HepG2 (cell line): ENCODE results near the gene RACGAP1. TPM values are rescaled to one million over a fixed set of nuclear protein-coding genes. Genes with fewer than 3 reads are reported as not detected.

ENCODE experiments used
- ATAC-seq: fragments of 200-7000 bp; cut with Tn5 transposase; 3 replicates; pipeline ENCODE4 v1.9.1; 2020; ENCODE audit warnings: mild to moderate bottlenecking, moderate library complexity
- BruUV-seq: library from RNA; stranded (reverse); fragments of 400-500 nt; replicated peaks from 2 replicates; lab custom pipeline; 2021; lab: Mats Ljungman, UMichigan
- CTCF ChIA-PET: fragments of 300-600 bp; formaldehyde crosslinking; extraction: SDS; loops from one replicate; lab custom pipeline; 2021; ENCODE audit warnings: low total read pairs, inconsistent platforms, low intra/inter-chr PET ratio; lab: Yijun Ruan, JAX
- POLR2A ChIA-PET: fragments of 350-600 bp; sonication (Branson Sonifier 250); formaldehyde crosslinking; loops from one replicate; lab custom pipeline; 2020; ENCODE audit warnings: antibody characterized with exemption, inconsistent platforms; lab: Yijun Ruan, JAX
- DNase-seq: peaks from one replicate; pipeline ENCODE4 v3.0.0-alpha.2; 2015; ENCODE audit warnings: low spot score
- FAIRE-seq: peaks from 3 replicates; lab custom pipeline; 2011; peaks lifted over from hg19 to GRCh38; lab: Jason Lieb, UNC
- H2AFZ ChIP-seq: one replicate; pipeline ENCODE4 v1.6.1; 2011; ENCODE audit warnings: low read length, inconsistent platforms
- H3K27ac ChIP-seq: fragments of 300-600 bp; 3 replicates; pipeline ENCODE4 v1.8.0; 2011; ENCODE audit warnings: mixed run types, mild to moderate bottlenecking, mixed read lengths, low read length, inconsistent platforms; ENCODE audit not compliant: insufficient read depth; ENCODE audit errors: extremely low read length
- H3K27me3 ChIP-seq, 2 experiments: fragments of 200-600 bp in 1 of 2; 2 replicates in 1 of 2; 3 replicates in 1 of 2; pipeline versions ENCODE4 v1.6.0 to v1.8.0; 2011; ENCODE audit warnings: low read length in 2 of 2, mild to moderate bottlenecking in 2 of 2, moderate library complexity in 2 of 2, inconsistent platforms in 1 of 2; ENCODE audit not compliant: insufficient read depth in 2 of 2, control insufficient read depth in 1 of 2
- H3K36me3 ChIP-seq, 2 experiments: fragments of 200-600 bp in 1 of 2; replicated peaks in 1 of 2; 2 replicates in 1 of 2; 3 replicates in 1 of 2; pipeline versions ENCODE4 v1.5.1 to v1.8.0; 2011; ENCODE audit warnings: low read length in 2 of 2, inconsistent platforms in 1 of 2; ENCODE audit not compliant: insufficient read depth in 2 of 2, control insufficient read depth in 1 of 2
- H3K4me1 ChIP-seq: 2 replicates; pipeline ENCODE4 v1.5.1; 2012; ENCODE audit warnings: low read length, inconsistent platforms; ENCODE audit not compliant: insufficient read depth
- H3K4me2 ChIP-seq: 2 replicates; pipeline ENCODE4 v1.6.0; 2011; ENCODE audit warnings: low read depth, low read length, inconsistent platforms
- H3K4me3 ChIP-seq, 3 experiments: fragments of 200-600 bp in 1 of 3; sonication (generic), shearing (Covaris generic) in 1 of 3; replicated peaks in 1 of 3; 2 replicates each; pipeline ENCODE4 v1.5.1; 2011 to 2016; ENCODE audit warnings: low read length in 3 of 3, inconsistent platforms in 2 of 3, low read depth in 2 of 3, mild to moderate bottlenecking in 2 of 3, control low read depth in 1 of 3, mixed read lengths in 1 of 3; ENCODE audit not compliant: insufficient read depth in 1 of 3
- H3K79me2 ChIP-seq: one replicate; pipeline ENCODE4 v1.6.1; 2011; ENCODE audit warnings: low read length, inconsistent platforms; ENCODE audit not compliant: insufficient read depth
- H3K9ac ChIP-seq: 2 replicates; pipeline ENCODE4 v1.6.0; 2011; ENCODE audit warnings: mild to moderate bottlenecking, low read depth, low read length, inconsistent platforms; ENCODE audit not compliant: insufficient read depth
- H3K9me3 ChIP-seq: 2 replicates; pipeline ENCODE4 v1.5.1; 2012; ENCODE audit warnings: mild to moderate bottlenecking, low read length
- H4K20me1 ChIP-seq: 2 replicates; pipeline ENCODE4 v1.6.0; 2011; ENCODE audit warnings: inconsistent platforms, mild to moderate bottlenecking, low read length, moderate library complexity; ENCODE audit not compliant: insufficient read depth
- CEBPB ChIP-seq: IDR thresholded peaks from 2 replicates; pipeline ENCODE4 v1.6.1; 2011; ENCODE audit warnings: low read depth, low read length, improper control_type of control experiment, borderline replicate concordance
- FOXM1 ChIP-seq: sonication (generic); formaldehyde crosslinking; IDR thresholded peaks from 2 replicates; pipeline ENCODE4 v1.5.0; 2020; ENCODE audit warnings: missing genetic modification reagents
- KDM4B ChIP-seq: sonication (generic); formaldehyde crosslinking; IDR thresholded peaks from 2 replicates; pipeline ENCODE4 v1.4.0; 2020; ENCODE audit warnings: missing genetic modification reagents
- MAZ ChIP-seq, 2 experiments: sonication (generic) in 1 of 2; formaldehyde crosslinking in 1 of 2; IDR thresholded peaks; 2 replicates each; pipeline versions ENCODE4 v1.5.0 to v1.6.1; 2012 to 2020; ENCODE audit warnings: low read depth in 2 of 2, mild to moderate bottlenecking in 2 of 2, borderline replicate concordance in 1 of 2, improper control_type of control experiment in 1 of 2, low read length in 1 of 2, missing genetic modification reagents in 1 of 2, moderate library complexity in 1 of 2
- REPIN1 ChIP-seq: sonication (generic); formaldehyde crosslinking; IDR thresholded peaks from 2 replicates; pipeline ENCODE4 v1.8.0; 2022; ENCODE audit warnings: missing genetic modification reagents, low read depth, mild to moderate bottlenecking, borderline replicate concordance
- ZBTB8A ChIP-seq: sonication (generic); formaldehyde crosslinking; IDR thresholded peaks from 2 replicates; pipeline ENCODE4 v1.4.0; 2020; ENCODE audit warnings: mild to moderate bottlenecking, low read depth, missing genetic modification reagents, borderline replicate concordance
- WGBS: methylation state at CpG from one replicate; pipeline ENCODE4 v1.1.6; 2017; ENCODE audit warnings: low lambda C conversion rate; 5-methylcytosine and 5-hydroxymethylcytosine counted together
- in situ Hi-C: cut with HindIII; loops from 2 replicates; pipeline ENCODE4 v1.10.0; 2017; ENCODE audit warnings: low pct_unique_long_range_greater_than_20kb; ENCODE audit not compliant: extremely low pct_ligation_motif_present
- intact Hi-C: fragments of 100-400 bp; cut with micrococcal nuclease; formaldehyde crosslinking; loops from one replicate; pipeline ENCODE4 v1.10.0; 2022; ENCODE audit not compliant: unreplicated experiment
- polyA plus RNA-seq, 8 experiments: library from polyadenylated mRNA; depleted of rRNA in 3 of 8; stranded (reverse) in 7 of 8; unstranded in 1 of 8; fragments of >200 nt; fragmentation: Illumina TruSeq in 4 of 8; extraction: Trizol in 4 of 8; gene quantifications; 2 replicates each; pipeline versions ENCODE4 v1.2.1 to v1.2.3, GENCODE V29; 2011 to 2016; ENCODE audit warnings: low read depth in 4 of 8, missing spikeins in 1 of 8, mixed read lengths in 1 of 8; ENCODE audit not compliant: insufficient read depth in 1 of 8
- total RNA-seq, 5 experiments: library from RNA; depleted of rRNA; stranded (reverse); fragments of >200 nt; fragmentation: Illumina TruSeq; extraction: Trizol; gene quantifications; 2 replicates each; pipeline ENCODE4 v1.2.3, GENCODE V29; 2016; ENCODE audit warnings: low read depth in 1 of 5
- TF ChIP-seq, protein P1 (sequence below): sonication (generic); formaldehyde crosslinking; IDR thresholded peaks from 2 replicates; pipeline ENCODE4 v1.8.0; 2022; ENCODE audit warnings: missing genetic modification reagents, mild to moderate bottlenecking, borderline replicate concordance
- TF ChIP-seq, protein P2 (sequence below): sonication (generic); formaldehyde crosslinking; IDR thresholded peaks from 2 replicates; pipeline ENCODE4 v1.5.0; 2020; ENCODE audit warnings: mild to moderate bottlenecking, missing genetic modification reagents
- TF ChIP-seq, protein P3 (sequence below): sonication (generic); formaldehyde crosslinking; IDR thresholded peaks from 2 replicates; pipeline ENCODE4 v1.4.0; 2020; ENCODE audit warnings: mild to moderate bottlenecking, missing genetic modification reagents
- TF ChIP-seq, protein P4 (sequence below): sonication (generic); formaldehyde crosslinking; IDR thresholded peaks from 2 replicates; pipeline ENCODE4 v1.4.0; 2020; ENCODE audit warnings: missing genetic modification reagents
- TF ChIP-seq, protein P5 (sequence below): fragments of 450-650 bp; IDR thresholded peaks from 2 replicates; pipeline ENCODE4 v1.6.1; 2017
- TF ChIP-seq, protein P6 (sequence below): sonication (generic); formaldehyde crosslinking; conservative IDR thresholded peaks from 2 replicates; pipeline ENCODE4 v1.8.1; 2023; ENCODE audit warnings: missing genetic modification reagents

The RACGAP1 gene
- total and polyA plus RNA-seq, 2 of the 13 experiments (the other 11 are each of a cell fraction or from before 2014, with no cell fraction given), result 16.7 to 57.9 TPM

DNA sequence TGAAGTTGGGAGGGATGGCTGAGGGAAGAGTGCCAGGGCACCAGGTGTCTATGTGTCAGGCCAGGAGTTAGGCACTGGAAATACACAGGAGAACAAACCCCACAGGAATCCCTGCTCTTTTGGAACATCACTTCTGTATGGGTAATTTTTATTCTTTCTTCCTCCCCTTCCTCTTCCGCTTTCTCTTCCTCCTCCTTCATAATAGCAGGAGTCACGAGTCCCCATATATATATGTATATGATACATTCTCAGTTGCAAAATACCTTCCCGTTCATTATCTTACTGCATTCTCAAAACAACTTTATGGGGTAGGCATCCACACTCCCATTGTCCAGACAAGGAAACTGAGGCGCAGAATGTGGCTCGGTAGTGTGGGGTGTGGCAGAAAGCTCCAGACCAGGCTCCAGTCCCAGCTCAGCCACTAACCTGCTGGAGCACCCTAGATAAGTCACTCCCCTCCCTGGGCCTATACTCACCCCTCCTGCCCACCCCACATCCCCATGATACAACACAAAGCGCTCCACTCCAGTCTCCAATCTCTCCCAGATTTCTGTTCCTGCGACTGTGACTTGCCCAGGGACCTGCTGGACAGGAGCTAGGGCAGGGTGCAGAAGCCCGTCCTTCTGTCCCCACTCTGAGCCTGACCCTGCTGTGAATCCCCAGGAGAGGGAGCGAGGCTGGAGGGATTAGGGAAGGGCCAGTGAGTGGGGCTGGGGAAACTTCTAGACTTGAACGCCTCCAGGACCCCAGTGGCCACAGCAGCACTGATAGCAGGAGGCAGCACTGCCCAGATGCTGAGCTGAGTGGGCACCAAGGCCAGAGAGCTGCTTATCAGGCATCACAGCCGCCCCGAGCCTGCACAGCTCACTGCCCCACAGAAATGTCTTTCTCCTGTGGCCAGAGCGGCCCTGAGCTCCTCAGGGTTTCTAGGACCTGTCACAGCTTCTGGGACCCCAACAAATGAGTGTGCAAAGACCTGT, 76.1 kb downstream of the RACGAP1 start:
- no peaks in the 10 kb centered on the region for H3K79me2 ChIP-seq
- POLR2A ChIA-PET, result no interaction called here
- H3K27me3 ChIP-seq, result peaks cover 7 to 27% of the 10 kb centered on the region in 2 experiments; a peak in 3 of 5 replicates
- intact Hi-C loops (loop anchor here (10.0 kb wide), 1 partner anchor 84 kb away; no protein-coding TSS in a partner anchor), in situ Hi-C loops (no loop called here)
- no peak for DNase-seq
- WGBS, result 58% methylated on average over 8 of the region's 13 CpGs
- CTCF ChIA-PET, result no interaction called here
- no peak for FAIRE-seq
- no peaks in the 10 kb centered on the region for H4K20me1 ChIP-seq
- H3K9ac ChIP-seq, result no peak overlapping the region
- no peak overlapping the region for H3K4me3 ChIP-seq
- H2AFZ ChIP-seq, result no peak overlapping the region
- no peak overlapping the region for H3K4me2 ChIP-seq
- no peak for ATAC-seq
- peaks cover 18% of the 10 kb centered on the region for H3K4me1 ChIP-seq
- no peak overlapping the region for H3K27ac ChIP-seq
- no peaks in the 10 kb centered on the region for H3K36me3 ChIP-seq
- no TSS peak for BruUV-seq
- no peaks in the 10 kb centered on the region for H3K9me3 ChIP-seq
- TF ChIP-seq, protein P1, sequence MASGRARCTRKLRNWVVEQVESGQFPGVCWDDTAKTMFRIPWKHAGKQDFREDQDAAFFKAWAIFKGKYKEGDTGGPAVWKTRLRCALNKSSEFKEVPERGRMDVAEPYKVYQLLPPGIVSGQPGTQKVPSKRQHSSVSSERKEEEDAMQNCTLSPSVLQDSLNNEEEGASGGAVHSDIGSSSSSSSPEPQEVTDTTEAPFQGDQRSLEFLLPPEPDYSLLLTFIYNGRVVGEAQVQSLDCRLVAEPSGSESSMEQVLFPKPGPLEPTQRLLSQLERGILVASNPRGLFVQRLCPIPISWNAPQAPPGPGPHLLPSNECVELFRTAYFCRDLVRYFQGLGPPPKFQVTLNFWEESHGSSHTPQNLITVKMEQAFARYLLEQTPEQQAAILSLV, result no peak
- TF ChIP-seq MAZ (IDR thresholded peaks at IDR 0.05; ENCODE audit: borderline replicate concordance, low read depth, low read length), result no peak
- TF ChIP-seq MAZ (CRISPR knock-in tag; IDR thresholded peaks at IDR 0.05; ENCODE audit: low read depth), result no peak
- TF ChIP-seq, protein P2, sequence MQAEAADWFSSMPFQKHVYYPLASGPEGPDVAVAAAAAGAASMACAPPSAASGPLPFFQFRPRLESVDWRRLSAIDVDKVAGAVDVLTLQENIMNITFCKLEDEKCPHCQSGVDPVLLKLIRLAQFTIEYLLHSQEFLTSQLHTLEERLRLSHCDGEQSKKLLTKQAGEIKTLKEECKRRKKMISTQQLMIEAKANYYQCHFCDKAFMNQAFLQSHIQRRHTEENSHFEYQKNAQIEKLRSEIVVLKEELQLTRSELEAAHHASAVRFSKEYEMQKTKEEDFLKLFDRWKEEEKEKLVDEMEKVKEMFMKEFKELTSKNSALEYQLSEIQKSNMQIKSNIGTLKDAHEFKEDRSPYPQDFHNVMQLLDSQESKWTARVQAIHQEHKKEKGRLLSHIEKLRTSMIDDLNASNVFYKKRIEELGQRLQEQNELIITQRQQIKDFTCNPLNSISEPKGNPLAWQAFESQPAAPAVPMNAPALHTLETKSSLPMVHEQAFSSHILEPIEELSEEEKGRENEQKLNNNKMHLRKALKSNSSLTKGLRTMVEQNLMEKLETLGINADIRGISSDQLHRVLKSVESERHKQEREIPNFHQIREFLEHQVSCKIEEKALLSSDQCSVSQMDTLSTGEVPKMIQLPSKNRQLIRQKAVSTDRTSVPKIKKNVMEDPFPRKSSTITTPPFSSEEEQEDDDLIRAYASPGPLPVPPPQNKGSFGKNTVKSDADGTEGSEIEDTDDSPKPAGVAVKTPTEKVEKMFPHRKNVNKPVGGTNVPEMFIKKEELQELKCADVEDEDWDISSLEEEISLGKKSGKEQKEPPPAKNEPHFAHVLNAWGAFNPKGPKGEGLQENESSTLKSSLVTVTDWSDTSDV (CRISPR knock-in tag), result no peak
- TF ChIP-seq, protein P3, sequence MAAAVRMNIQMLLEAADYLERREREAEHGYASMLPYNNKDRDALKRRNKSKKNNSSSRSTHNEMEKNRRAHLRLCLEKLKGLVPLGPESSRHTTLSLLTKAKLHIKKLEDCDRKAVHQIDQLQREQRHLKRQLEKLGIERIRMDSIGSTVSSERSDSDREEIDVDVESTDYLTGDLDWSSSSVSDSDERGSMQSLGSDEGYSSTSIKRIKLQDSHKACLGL (CRISPR knock-in tag), result no peak
- no peak for TF ChIP-seq REPIN1 (CRISPR knock-in tag)
- TF ChIP-seq, protein P4, sequence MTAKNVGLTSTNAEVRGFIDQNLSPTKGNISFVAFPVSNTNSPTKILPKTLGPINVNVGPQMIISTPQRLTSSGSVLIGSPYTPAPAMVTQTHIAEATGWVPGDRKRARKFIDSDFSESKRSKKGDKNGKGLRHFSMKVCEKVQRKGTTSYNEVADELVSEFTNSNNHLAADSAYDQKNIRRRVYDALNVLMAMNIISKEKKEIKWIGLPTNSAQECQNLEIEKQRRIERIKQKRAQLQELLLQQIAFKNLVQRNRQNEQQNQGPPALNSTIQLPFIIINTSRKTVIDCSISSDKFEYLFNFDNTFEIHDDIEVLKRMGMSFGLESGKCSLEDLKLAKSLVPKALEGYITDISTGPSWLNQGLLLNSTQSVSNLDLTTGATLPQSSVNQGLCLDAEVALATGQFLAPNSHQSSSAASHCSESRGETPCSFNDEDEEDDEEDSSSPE, result no peak
- TF ChIP-seq FOXM1 (CRISPR knock-in tag), result no peak
- TF ChIP-seq, protein P5, sequence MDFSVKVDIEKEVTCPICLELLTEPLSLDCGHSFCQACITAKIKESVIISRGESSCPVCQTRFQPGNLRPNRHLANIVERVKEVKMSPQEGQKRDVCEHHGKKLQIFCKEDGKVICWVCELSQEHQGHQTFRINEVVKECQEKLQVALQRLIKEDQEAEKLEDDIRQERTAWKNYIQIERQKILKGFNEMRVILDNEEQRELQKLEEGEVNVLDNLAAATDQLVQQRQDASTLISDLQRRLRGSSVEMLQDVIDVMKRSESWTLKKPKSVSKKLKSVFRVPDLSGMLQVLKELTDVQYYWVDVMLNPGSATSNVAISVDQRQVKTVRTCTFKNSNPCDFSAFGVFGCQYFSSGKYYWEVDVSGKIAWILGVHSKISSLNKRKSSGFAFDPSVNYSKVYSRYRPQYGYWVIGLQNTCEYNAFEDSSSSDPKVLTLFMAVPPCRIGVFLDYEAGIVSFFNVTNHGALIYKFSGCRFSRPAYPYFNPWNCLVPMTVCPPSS, result no peak
- no peak for TF ChIP-seq KDM4B (CRISPR knock-in tag)
- no peak for TF ChIP-seq ZBTB8A
- no peak for TF ChIP-seq CEBPB
- TF ChIP-seq, protein P6, sequence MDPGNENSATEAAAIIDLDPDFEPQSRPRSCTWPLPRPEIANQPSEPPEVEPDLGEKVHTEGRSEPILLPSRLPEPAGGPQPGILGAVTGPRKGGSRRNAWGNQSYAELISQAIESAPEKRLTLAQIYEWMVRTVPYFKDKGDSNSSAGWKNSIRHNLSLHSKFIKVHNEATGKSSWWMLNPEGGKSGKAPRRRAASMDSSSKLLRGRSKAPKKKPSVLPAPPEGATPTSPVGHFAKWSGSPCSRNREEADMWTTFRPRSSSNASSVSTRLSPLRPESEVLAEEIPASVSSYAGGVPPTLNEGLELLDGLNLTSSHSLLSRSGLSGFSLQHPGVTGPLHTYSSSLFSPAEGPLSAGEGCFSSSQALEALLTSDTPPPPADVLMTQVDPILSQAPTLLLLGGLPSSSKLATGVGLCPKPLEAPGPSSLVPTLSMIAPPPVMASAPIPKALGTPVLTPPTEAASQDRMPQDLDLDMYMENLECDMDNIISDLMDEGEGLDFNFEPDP (CRISPR knock-in tag), result no peak
